Retinal pigment epithelial cell (primary cell): Measurements from ENCODE around the gene RAB40C.

Source experiments
- DNase-seq: peaks from one replicate; pipeline ENCODE4 v3.0.0-alpha.2; 2010; ENCODE audit warnings: low read depth
- H3K4me3 ChIP-seq: 2 replicates; pipeline ENCODE4 v1.5.1; 2011; ENCODE audit warnings: mild to moderate bottlenecking, low read length, control low read depth, moderate library complexity
- CTCF ChIP-seq: conservative IDR thresholded peaks from 2 replicates; pipeline ENCODE4 v1.5.1; 2011; ENCODE audit warnings: low read depth, low read length, control low read depth, inconsistent platforms

RAB40C gene

GRCh38 chr16:589658-590187, at the start of gene RAB40C:
Gene RAB40C, plus strand, starts transcription at chr16:590066. Its CDS starts 226 bp downstream, at chr16:590292.
- peak within 1 kb of the TSS; percentile 76 for H3K4me3 ChIP-seq
- DNase-seq, result peak; percentile 88
- TF ChIP-seq CTCF, result peak; percentile 4

- H3K4me3 ChIP-seq, result no peak overlapping the region
- no peak for TF ChIP-seq CTCF
- DNase-seq, result no peak
Observed at GRCh38 chr16:540645-541340, 49.1 kb upstream of the RAB40C start.

- DNase-seq, result no peak
- no peak overlapping the region for H3K4me3 ChIP-seq
- no peak for TF ChIP-seq CTCF
Observed at GRCh38 chr16:543301-544164, 46.3 kb upstream of the RAB40C start.

GRCh38 chr16:544517-544916, 45.3 kb upstream of the RAB40C start:
- no peak for DNase-seq
- H3K4me3 ChIP-seq, result no peak overlapping the region
- no peak for TF ChIP-seq CTCF

GRCh38 chr16:546909-547770, 42.7 kb upstream of the RAB40C start:
- H3K4me3 ChIP-seq, result no peak overlapping the region
- DNase-seq, result no peak
- TF ChIP-seq CTCF, result peak; percentile 33

- no peak for TF ChIP-seq CTCF
- DNase-seq, result no peak
- H3K4me3 ChIP-seq, result no peak overlapping the region
Observed at GRCh38 chr16:548586-548985, 41.3 kb upstream of the RAB40C start.
